Measurements from ENCODE around the gene ZNF316.

Gene ZNF316

GRCh38 chr7:6636741-6637543, at the start of gene ZNF316:
Gene ZNF316, plus strand, starts transcription at chr7:6637318. Its CDS starts 5,092 bp downstream, at chr7:6642410.
- peak in 2 of 3 donors; percentile 30 to 53 for DNase-seq (ENCODE audit: low read depth in 2 of 3, low spot score in 1 of 3)

DNA sequence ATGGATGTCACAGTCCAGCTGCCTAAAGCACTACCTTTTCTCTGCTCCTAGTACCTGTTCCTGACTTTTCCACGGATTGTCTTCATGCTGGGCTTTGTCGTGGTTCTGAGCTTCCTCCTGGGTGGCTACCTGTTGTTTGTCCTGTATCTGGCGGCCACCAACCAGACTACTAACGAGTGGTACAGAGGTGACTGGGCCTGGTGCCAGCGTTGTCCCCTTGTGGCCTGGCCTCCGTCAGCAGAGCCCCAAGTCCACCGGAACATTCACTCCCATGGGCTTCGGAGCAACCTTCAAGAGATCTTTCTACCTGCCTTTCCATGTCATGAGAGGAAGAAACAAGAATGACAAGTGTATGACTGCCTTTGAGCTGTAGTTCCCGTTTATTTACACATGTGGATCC, 48.6 kb upstream of the ZNF316 start:
- no peak for DNase-seq (ENCODE audit: low read depth in 2 of 3, low spot score in 1 of 3)

DNA sequence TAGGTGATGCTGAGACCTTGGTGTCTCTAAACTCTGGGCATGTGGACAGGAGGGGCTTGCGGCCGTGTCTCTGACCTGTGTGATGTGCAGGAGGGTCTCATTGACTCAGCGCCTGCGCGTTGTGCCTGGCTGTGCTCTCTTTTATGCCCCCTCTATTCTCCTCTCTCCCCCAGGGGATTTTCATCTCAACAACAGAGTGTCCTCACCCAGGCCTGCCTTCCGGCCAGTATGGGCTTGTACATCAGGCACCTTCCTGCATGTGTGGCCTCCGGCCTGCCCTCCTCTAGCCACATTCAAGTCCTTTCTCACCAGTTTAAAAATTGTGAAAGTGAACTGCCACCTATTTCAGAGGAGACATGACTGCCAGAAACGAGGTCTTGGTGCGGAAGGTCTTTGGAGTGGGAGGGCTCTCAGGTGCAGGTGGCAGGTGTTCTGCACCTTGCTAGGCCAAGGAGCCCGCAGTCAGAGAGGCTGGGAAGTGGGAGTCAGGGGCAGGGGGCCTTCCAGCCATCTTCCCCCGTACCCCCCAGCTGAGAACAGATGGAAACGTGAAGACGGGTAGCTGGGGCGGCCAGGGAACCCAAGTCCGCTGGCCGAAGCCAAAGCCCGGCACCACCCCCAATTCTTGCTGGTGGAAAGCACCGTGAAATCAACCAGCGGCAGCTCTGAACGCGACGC, 47.8 kb upstream of the ZNF316 start:
- DNase-seq (ENCODE audit: low read depth in 2 of 3, low spot score in 1 of 3), result no peak

DNA sequence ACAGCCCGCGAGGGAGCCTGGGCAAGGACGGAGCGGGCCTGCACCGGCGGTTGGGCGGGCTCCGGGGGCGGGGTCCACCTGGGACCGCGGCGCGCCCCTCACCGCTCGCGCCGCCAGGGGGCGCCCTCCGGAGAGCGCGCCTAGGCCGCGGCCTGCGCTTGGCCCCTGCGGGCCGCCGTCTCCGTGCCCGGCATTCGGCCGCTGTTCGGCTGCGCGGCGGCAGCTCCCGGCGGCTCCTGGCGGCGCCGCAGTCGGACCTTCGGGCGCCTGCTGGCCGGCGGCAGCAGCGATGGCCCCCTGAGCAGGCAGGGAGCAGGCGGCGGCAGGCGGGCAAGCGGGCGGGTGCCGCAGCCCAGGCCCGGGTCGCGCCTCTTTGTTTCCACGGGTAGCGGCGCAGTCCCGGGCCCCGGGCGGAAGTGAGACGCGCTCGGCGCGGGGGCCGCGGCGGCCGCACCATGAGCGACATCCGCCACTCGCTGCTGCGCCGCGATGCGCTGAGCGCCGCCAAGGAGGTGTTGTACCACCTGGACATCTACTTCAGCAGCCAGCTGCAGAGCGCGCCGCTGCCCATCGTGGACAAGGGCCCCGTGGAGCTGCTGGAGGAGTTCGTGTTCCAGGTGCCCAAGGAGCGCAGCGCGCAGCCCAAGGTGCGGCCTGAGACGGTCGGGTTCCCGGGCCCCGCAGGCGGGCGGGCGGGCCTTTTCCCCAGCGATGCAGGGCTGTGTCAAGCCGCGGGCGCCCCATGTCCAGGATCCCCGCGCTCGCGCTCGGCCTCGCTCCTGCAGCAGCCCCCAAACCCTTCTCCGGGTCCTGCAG, 47.1 kb upstream of the ZNF316 start, which contains the start of gene INTS15:
Gene INTS15 (plus strand): TSS at position 193 of the 816 bp plus-strand sequence. CDS start 263 bp downstream, at position 456.
- peak; percentile 57 to 79 (median 63) for DNase-seq (ENCODE audit: low read depth in 2 of 3, low spot score in 1 of 3)

GRCh38 chr7:6590645-6591110, 46.4 kb upstream of the ZNF316 start:
- no peak for DNase-seq (ENCODE audit: low read depth in 2 of 3, low spot score in 1 of 3)

DNA sequence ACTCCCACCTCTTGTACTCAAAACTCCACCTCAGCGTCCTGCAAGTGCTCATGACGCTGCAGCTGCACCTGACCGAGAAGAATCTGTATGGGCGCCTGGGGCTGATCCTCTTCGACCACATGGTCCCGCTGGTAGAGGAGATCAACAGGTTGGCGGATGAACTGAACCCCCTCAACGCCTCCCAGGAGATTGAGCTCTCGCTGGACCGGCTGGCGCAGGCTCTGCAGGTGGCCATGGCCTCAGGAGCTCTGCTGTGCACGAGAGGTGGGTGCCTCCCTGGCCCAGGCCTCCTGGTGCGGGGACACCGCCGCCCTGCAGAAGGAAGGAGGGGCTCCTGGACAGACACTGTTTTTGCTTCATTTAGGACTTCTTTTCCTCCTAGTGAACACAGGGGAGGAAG, 37.0 kb upstream of the ZNF316 start:
- DNase-seq (ENCODE audit: low read depth in 2 of 3, low spot score in 1 of 3), result no peak

DNA sequence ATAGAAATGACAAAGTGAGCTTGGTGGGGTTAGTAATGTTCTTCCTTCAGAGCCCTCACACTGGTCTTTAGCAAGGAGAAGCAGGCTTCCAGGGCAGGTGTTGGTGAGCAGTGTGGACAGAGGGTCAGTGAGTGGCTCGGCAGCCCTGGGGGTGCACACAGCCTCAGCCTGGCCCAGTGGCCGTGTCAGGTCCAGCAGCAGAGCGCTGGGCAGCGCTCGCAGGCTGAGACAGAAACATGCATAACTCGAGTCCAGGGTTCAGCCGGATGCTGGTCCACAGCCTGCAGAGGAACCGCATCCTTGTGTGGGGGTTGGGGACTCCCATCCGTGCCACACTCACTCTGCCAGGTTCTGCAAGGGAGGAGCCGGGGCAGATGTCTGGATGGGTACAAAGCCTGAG, 32.7 kb upstream of the ZNF316 start:
- DNase-seq (ENCODE audit: low read depth in 2 of 3, low spot score in 1 of 3), result no peak

DNA sequence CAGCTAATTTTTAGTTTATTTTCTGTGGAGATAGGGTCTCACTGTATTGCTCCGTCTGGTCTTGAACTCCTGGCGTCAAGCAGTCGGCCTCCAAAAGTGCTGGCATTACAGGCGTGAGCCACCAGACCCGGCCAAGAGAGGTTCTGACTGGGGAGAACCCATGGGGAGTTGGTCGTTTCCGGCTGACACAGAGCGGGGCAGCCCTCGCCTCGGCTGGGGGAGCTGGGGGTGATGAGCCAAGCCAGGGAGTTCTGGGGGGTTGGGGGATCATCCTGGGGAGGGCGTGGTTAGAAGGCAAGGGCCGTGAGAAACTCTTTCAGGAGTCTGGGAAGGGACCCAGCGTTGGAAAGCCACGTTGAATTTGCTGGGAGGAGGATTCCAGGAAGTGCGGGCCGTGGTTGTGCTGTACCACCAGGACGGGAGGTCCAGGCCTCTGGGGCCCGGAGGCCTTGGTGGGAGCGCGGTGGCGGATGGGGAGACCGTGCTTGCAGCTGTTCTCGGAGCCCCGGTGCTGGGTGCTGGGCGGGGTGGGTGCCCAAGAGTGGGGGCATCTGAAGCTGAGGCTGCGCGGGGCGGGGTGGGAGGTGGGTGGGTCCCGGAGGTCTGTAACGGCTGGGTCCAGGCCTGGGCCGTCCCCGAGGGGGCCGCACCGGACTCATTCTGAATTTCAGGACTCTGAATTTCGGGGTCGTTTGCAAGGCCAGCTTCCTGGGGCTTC, 30.1 kb upstream of the ZNF316 start:
- no peak for DNase-seq (ENCODE audit: low read depth in 2 of 3, low spot score in 1 of 3)

GRCh38 chr7:6607651-6608051, 29.5 kb upstream of the ZNF316 start:
- DNase-seq (ENCODE audit: low read depth in 2 of 3, low spot score in 1 of 3), result no peak

DNA sequence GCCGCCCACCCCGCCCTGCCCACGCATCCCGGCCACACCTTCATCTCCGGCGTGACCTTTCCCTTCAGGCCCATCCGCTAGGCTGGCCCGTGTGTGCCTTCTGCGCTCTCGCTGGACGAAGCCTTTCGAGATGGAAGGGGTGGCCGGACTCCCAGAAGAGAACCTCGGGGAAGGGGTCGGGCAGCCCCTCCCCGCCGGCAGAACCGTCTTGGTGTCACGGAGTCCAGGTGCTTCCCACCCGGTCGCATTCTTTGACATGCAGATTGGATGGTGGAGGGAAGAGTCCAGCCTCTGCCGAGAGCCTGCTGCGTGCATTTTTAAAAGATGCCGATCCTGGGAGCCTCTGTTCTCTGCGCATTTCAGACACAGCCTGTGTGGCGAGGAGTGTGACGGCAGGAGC, 29.0 kb upstream of the ZNF316 start:
- no peak for DNase-seq (ENCODE audit: low read depth in 2 of 3, low spot score in 1 of 3)

DNA sequence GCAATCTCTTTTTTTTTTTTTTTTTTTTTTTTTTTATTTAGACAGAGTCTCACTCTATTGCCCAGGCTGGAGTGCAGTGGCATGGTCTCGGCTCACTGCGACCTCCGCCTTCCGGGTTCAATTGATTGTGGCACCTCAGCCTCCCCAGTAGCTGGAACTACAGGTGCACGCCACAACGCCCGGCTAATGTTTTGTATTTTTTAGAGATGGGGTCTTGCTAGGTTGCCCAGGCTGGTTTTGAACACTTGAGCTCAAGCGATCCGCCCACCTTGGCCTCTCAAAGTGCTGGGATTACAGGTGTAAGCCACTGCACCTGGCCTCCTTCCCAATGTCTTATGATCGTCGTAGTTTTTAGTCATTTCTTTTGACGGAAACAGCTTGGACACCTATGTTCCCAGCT, 28.3 kb upstream of the ZNF316 start:
- no peak for DNase-seq (ENCODE audit: low read depth in 2 of 3, low spot score in 1 of 3)

- DNase-seq (ENCODE audit: low read depth in 2 of 3, low spot score in 1 of 3), result no peak
Measured at GRCh38 chr7:6612819-6613218, 24.3 kb upstream of the ZNF316 start.

DNA sequence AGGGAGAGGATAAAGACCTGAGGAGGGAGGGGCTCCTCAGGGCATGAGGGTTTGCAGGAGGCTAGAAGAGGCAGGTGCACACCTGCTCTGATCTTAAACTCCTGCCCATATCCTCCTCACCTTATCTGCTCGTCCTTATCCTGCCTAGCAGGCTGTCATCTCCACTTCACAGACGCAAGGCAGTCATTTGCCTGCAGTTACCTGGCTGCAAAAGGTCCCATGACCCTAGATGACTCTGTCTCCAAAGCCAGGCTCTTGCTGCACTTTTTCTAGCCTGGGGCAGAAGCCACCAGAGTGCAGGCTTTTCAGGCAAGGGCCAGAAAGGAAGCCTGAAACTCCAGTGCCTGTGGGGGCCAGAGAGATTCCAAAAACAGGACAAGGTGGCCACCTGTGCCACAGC, 23.4 kb upstream of the ZNF316 start:
- DNase-seq (ENCODE audit: low read depth in 2 of 3, low spot score in 1 of 3), result no peak

GRCh38 chr7:6614953-6615722, 22.0 kb upstream of the ZNF316 start, which contains the start of gene ZNF853:
Gene ZNF853, plus strand, starts transcription at chr7:6615610. Its CDS starts 565 bp downstream, at chr7:6616175.
- DNase-seq (ENCODE audit: low read depth in 2 of 3, low spot score in 1 of 3), result no peak

- DNase-seq (ENCODE audit: low read depth in 2 of 3, low spot score in 1 of 3), result no peak
Measured at GRCh38 chr7:6615723-6616555, 21.2 kb upstream of the ZNF316 start.

GRCh38 chr7:6616854-6617643, 20.1 kb upstream of the ZNF316 start:
- no peak for DNase-seq (ENCODE audit: low read depth in 2 of 3, low spot score in 1 of 3)

DNA sequence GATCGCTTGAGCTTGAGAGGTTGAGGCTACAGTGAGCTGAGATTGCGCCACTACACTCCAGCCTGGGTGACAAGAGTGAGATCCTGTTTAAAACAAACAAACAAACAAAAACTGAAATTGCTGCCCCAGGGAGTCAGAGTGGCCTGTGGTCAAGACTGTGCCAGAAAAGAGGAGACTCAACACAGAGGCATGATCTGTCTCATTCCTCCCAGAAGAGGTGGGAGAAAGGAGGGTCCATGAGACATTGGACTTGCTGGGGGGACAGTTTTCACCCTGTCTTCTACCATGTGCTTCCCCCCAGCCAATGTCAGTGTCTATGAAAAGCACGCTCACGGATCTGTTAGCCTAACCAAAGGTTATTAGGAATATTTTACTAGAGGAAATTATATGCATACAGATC, 18.5 kb upstream of the ZNF316 start:
- DNase-seq (ENCODE audit: low read depth in 2 of 3, low spot score in 1 of 3), result no peak

DNA sequence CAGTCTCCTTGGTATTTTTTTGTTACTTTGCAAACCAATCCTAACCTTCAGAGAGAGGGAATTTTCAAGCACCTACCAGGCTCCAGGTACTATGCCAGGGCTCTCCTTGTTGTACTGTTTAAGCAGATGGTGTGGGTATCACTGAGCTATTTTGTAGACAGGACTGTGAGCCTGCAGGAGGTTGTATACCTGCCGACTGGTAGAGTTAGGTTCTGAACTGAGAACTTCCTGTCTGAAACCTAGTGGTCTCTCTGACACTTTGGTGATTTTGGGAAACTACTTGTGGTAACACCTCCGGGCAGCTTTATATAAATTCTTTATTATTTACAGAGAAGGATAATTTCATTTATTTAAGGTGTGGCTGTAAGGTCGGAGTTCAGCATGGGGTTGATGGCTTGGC, 17.2 kb upstream of the ZNF316 start:
- DNase-seq (ENCODE audit: low read depth in 2 of 3, low spot score in 1 of 3), result no peak

Data from stimulated activated CD4-positive, alpha-beta T cell treated with anti-CD3 and anti-CD28 coated beads, Interleukin-12 subunit alpha, Interleukin-12 subunit beta, amount 100 ng/mL, for 48 hours (primary cell).